Epithelial cell of proximal tubule (primary cell): ENCODE data around the gene CD2BP2. TPM values are rescaled to one million over a fixed set of nuclear protein-coding genes. Genes with fewer than 3 reads are reported as not detected.

ENCODE experiments used
- DNase-seq: peaks from one replicate; pipeline ENCODE4 v3.0.0-alpha.2; 2011; ENCODE audit warnings: low read depth
- H3K4me3 ChIP-seq: 2 replicates; pipeline ENCODE4 v1.5.1; 2011; ENCODE audit warnings: low read depth, mild to moderate bottlenecking, low read length
- CTCF ChIP-seq: conservative IDR thresholded peaks from 2 replicates; pipeline ENCODE4 v1.5.1; 2012; ENCODE audit warnings: low read depth, mild to moderate bottlenecking, low read length
- total RNA-seq: library from RNA; depleted of rRNA; stranded (reverse); fragments of >200 nt; gene quantifications from 2 replicates; pipeline ENCODE4 v1.2.3, GENCODE V29; 2015

Gene CD2BP2
- total RNA-seq, 1 donor from 2014 or later = 75.2 TPM

GRCh38 chr16:30381291-30382041, 26.4 kb upstream of the CD2BP2 start:
- no peak for TF ChIP-seq CTCF
- no peak for DNase-seq
- H3K4me3 ChIP-seq = no peak overlapping the region

GRCh38 chr16:30380803-30381208, 25.7 kb upstream of the CD2BP2 start:
- no peak for DNase-seq
- no peak for TF ChIP-seq CTCF
- no peak overlapping the region for H3K4me3 ChIP-seq

- no peak for TF ChIP-seq CTCF
- no peak overlapping the region for H3K4me3 ChIP-seq
- no peak for DNase-seq
Measured at GRCh38 chr16:30380072-30380802, 25.1 kb upstream of the CD2BP2 start.

GRCh38 chr16:30379158-30379783, 24.2 kb upstream of the CD2BP2 start:
- TF ChIP-seq CTCF = no peak
- peak overlapping the region; percentile 80 for H3K4me3 ChIP-seq
- DNase-seq = no peak

GRCh38 chr16:30378236-30379157, 23.4 kb upstream of the CD2BP2 start:
- peak; percentile 22 for TF ChIP-seq CTCF
- H3K4me3 ChIP-seq = peak overlapping the region; percentile 80
- DNase-seq = no peak

GRCh38 chr16:30377812-30378235, 22.7 kb upstream of the CD2BP2 start:
- no peak for DNase-seq
- peak overlapping the region; percentile 80 for H3K4me3 ChIP-seq
- no peak for TF ChIP-seq CTCF
